Measurements from ENCODE around the gene SYNE1.

SYNE1 gene

DNA sequence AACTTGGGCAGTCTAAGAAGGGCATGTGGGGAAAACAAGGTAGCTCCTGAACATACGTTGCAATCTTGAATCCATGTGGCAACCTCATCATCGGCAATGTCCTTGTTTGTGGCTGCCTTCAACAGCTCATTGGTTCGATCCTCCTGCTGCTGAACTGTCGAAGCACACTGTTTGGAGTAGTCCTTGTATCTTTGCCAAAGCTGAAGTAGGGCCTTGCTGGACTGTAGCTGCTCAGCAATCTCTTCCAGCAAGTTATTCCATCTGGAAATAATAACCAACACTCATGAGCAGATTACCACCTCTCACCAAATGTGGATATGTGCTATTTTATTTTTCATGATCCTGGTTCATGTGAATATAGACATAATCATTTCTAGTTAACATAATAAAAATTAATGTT lies 416.4 kb downstream of the SYNE1 start:
- no peaks in the 10 kb centered on the region for H3K27me3 ChIP-seq (ENCODE audit: control insufficient read depth, insufficient read depth, low read length)
- H2AFZ ChIP-seq = no peak overlapping the region
- TF ChIP-seq, protein P1, sequence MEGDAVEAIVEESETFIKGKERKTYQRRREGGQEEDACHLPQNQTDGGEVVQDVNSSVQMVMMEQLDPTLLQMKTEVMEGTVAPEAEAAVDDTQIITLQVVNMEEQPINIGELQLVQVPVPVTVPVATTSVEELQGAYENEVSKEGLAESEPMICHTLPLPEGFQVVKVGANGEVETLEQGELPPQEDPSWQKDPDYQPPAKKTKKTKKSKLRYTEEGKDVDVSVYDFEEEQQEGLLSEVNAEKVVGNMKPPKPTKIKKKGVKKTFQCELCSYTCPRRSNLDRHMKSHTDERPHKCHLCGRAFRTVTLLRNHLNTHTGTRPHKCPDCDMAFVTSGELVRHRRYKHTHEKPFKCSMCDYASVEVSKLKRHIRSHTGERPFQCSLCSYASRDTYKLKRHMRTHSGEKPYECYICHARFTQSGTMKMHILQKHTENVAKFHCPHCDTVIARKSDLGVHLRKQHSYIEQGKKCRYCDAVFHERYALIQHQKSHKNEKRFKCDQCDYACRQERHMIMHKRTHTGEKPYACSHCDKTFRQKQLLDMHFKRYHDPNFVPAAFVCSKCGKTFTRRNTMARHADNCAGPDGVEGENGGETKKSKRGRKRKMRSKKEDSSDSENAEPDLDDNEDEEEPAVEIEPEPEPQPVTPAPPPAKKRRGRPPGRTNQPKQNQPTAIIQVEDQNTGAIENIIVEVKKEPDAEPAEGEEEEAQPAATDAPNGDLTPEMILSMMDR (IDR thresholded peaks at IDR 0.05) = no peak
- peaks cover 3% of the 10 kb centered on the region for H3K9me3 ChIP-seq (ENCODE audit: control insufficient read depth, low read length)
- no peak overlapping the region for H3K27ac ChIP-seq
- no peaks in the 10 kb centered on the region for H3K79me2 ChIP-seq
- no peaks in the 10 kb centered on the region for H3K36me3 ChIP-seq (ENCODE audit: control insufficient read depth, insufficient read depth, low read length)
- no peak overlapping the region for H3K9ac ChIP-seq
- no peaks in the 10 kb centered on the region for H3K4me1 ChIP-seq
- no peak overlapping the region for H3K4me2 ChIP-seq (ENCODE audit: low read length)
- H3K4me3 ChIP-seq (ENCODE audit: low read depth, low read length) = no peak overlapping the region

DNA sequence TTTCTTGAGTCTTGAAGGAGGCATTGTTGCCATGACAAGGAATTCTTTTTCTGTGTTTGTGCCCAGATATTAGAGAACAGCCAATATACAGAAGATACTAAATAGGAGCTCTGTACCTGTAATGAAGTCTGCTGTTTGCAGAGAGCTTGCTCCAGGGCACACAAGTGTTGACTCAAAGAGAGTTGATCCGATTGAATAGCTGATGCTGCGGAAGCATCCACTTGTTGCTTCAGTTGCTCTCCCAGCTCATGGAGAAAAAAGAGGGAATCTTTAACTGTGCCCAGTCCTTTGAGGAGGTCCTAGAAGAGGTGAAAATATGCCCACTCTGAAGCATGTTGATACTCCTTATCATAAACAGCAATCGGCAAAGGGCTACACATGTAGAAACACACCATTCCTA lies 418.3 kb downstream of the SYNE1 start:
- Histone ChIP-seq H3K4me3 (ENCODE audit: low read depth, low read length) (no peak overlapping the region), H3K36me3 (ENCODE audit: control insufficient read depth, insufficient read depth, low read length) (no peaks in the 10 kb centered on the region), H3K9ac (no peak overlapping the region)

DNA sequence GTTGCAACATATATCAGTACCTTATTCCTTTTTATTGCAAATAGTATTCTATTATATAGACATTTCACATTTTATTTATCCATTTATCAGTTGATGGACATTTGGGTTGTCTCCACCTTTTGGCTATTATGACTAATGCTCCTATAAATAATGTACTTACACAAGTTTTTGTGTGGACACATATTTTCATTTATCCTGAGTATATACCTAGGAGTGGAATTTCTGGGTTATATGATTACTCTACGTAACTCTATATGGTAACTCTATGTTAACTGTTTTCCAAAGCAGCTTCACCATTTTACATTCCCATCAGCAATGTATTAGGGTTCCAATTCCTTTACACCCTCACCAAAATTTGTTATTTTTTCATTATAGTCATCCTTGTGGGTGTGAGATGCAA lies 424.7 kb downstream of the SYNE1 start:
- H3K79me2 ChIP-seq = no peaks in the 10 kb centered on the region
- H3K4me2 ChIP-seq (ENCODE audit: low read length) = no peak overlapping the region
- H3K27me3 ChIP-seq (ENCODE audit: control insufficient read depth, insufficient read depth, low read length) = no peaks in the 10 kb centered on the region
- H3K4me1 ChIP-seq = no peaks in the 10 kb centered on the region
- H2AFZ ChIP-seq = no peak overlapping the region
- H3K9ac ChIP-seq = no peak overlapping the region
- no peaks in the 10 kb centered on the region for H3K36me3 ChIP-seq (ENCODE audit: control insufficient read depth, insufficient read depth, low read length)
- no peak overlapping the region for H3K27ac ChIP-seq
- TF ChIP-seq, protein P1 (IDR thresholded peaks at IDR 0.05) = no peak
- no peak overlapping the region for H3K4me3 ChIP-seq (ENCODE audit: low read depth, low read length)
- H3K9me3 ChIP-seq (ENCODE audit: control insufficient read depth, low read length) = no peaks in the 10 kb centered on the region

More for the DNA sequence above, 418.3 kb downstream of the SYNE1 start:
- Histone ChIP-seq H3K79me2 (no peaks in the 10 kb centered on the region), H2AFZ (no peak overlapping the region), H3K4me1 (no peaks in the 10 kb centered on the region), H3K27me3 (ENCODE audit: control insufficient read depth, insufficient read depth, low read length) (no peaks in the 10 kb centered on the region), H3K27ac (no peak overlapping the region), H3K4me2 (ENCODE audit: low read length) (no peak overlapping the region), H3K9me3 (ENCODE audit: control insufficient read depth, low read length) (peaks cover 3% of the 10 kb centered on the region)
- TF ChIP-seq, protein P1 (IDR thresholded peaks at IDR 0.05) = no peak

DNA sequence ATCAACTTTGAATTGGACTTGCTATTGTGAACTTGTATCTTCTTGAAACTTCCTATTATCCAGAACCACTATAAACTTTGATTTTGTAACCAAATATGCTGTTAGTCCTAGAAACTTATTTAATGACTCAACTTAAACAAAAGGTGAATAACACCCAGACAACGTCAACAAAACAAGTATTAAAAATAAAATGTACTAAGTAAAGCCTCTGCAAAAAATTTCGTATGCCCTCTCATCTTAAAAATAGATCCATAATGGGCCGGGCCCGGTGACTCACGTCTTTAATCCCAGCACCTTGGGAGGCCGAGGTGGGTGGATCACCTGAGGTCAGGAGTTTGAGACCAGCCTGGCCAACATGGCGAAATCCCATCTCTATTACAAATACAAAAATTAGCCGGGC lies 428.0 kb downstream of the SYNE1 start:
- Histone ChIP-seq H3K4me2 (ENCODE audit: low read length) (no peak overlapping the region), H2AFZ (no peak overlapping the region), H3K9ac (no peak overlapping the region), H3K36me3 (ENCODE audit: control insufficient read depth, insufficient read depth, low read length) (no peaks in the 10 kb centered on the region), H3K79me2 (no peaks in the 10 kb centered on the region), H3K4me1 (no peaks in the 10 kb centered on the region), H3K9me3 (ENCODE audit: control insufficient read depth, low read length) (no peaks in the 10 kb centered on the region), H3K27ac (no peak overlapping the region), H3K4me3 (ENCODE audit: low read depth, low read length) (no peak overlapping the region), H3K27me3 (ENCODE audit: control insufficient read depth, insufficient read depth, low read length) (no peaks in the 10 kb centered on the region)
- TF ChIP-seq, protein P1 (IDR thresholded peaks at IDR 0.05) = no peak

DNA sequence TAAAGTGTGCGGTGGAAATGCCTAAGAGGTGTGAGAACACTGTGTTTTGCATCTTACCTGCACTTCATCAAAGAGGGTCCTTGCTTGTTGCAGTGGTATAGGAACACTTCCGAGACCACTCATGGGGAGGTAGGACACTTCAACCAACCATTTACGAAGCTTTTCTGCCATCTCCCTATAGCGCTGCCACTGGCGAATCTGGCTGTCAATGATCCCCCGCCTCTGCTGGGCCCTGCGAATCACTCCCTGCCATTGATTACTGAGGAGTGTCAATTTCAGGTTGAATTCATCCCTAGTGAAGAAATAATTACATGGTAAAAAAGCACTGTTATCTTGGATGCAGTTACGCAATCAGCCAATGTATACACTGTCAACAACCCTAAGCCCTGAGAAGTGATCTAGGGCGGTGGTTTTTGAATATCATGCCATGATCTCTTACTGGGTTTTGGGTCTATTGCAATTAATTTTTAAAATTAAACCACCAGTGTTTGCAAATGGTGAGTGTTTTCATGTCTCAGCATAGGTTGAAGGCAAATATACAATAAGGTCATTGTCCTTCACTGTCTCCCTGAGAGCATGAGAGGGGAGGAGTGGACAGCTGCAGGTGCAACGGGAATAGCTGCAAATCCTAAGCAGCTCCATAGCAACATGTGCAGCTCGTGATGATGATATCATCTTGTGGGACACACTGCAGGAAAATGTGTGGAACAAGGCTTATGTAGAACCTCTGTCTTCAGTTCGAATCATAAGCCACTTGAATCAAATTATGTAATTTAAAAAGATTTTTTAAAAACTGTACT lies 429.0 kb downstream of the SYNE1 start:
- Histone ChIP-seq H3K27ac (no peak overlapping the region), H3K79me2 (no peaks in the 10 kb centered on the region), H3K36me3 (ENCODE audit: control insufficient read depth, insufficient read depth, low read length) (no peaks in the 10 kb centered on the region), H3K9me3 (ENCODE audit: control insufficient read depth, low read length) (no peaks in the 10 kb centered on the region), H3K4me3 (ENCODE audit: low read depth, low read length) (no peak overlapping the region), H3K4me1 (no peaks in the 10 kb centered on the region), H2AFZ (no peak overlapping the region), H3K27me3 (ENCODE audit: control insufficient read depth, insufficient read depth, low read length) (no peaks in the 10 kb centered on the region), H3K4me2 (ENCODE audit: low read length) (no peak overlapping the region), H3K9ac (no peak overlapping the region)
- TF ChIP-seq, protein P1 (IDR thresholded peaks at IDR 0.05) = no peak
